ENCODE measurements around the gene FOXD2. TPM values are rescaled to one million over a fixed set of nuclear protein-coding genes. Genes with fewer than 3 reads are reported as not detected.
A peak's percentile ranks its signal among the peaks of the same experiment; 100 is the strongest.

The FOXD2 gene
- total and polyA plus RNA-seq, 4 donors, result 0.38 to 4.2 (median 2.1) TPM

DNA sequence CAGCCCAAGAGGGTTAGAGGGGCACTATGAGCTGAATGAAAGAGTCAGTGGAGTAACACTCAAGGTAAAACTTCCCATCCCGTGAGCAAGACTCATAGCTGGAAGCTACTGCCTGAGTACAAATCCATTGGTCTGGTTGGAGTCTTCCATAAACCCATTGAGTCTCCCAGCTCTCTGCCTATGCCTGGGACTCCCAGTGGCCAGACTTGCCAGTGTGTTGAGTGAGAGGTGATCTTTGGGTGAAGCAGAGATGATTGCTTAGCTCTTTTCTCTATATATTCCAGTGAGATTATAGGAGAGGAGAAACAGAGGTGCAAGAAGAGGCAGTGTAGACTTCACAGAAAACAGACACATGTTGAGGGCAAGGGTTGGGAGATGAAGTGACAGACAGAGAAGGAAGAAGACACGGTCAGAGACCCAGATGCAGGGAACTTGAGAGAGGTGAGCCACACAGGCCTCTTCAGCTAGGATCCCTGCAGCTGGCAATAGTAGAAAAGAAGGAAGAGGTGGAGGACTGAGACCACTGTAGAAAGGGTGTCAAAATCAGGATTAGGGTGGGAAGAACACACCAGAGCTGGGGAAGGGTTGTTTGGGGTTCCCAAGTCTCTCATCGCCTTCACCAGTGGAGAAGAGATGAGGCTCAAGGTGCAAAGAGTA lies 3.7 kb downstream of the FOXD2 start:
- DNase-seq, result no peak
- intact Hi-C loops (cut with DNase I), result no loop called here
- H3K27me3 ChIP-seq (ENCODE audit: control insufficient read depth in 1 of 2, insufficient read depth in 2 of 2, low read length in 1 of 2), result no peaks in the 10 kb centered on the region

DNA sequence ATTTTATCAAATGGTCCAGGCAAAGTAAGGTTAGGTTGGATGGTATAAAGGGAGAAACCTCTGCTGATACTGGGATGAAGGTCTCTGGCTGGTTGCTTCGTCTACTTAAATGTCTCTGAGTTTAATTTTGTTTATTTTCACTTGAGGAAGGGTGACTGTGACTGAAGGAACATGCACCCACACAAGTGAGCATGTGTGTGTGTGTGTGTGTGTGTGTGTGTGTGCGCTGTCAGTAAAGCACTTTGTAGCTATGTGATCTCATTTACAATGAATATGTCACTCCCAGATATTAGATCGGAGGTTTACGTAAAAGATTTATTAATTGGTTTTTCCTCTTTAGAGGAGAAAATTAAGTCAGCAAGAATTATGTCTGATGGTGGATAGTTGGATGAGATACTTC lies 4.4 kb downstream of the FOXD2 start:
- 96% methylated on average over 4 of the region's 4 CpGs for WGBS, 2 donors
- no peaks in the 10 kb centered on the region for H3K9me3 ChIP-seq (ENCODE audit: control insufficient read depth, low read length)
- intact Hi-C loops (cut with DNase I), result no loop called here
- H3K4me1 ChIP-seq (ENCODE audit: control insufficient read depth in 1 of 2, insufficient read depth in 2 of 2, low read length in 2 of 2), result no peaks in the 10 kb centered on the region
- no peak overlapping the region for H3K4me3 ChIP-seq (ENCODE audit: low read length in 2 of 2)
- H3K36me3 ChIP-seq (ENCODE audit: control insufficient read depth in 1 of 2, insufficient read depth in 2 of 2, low read length in 1 of 2), result no peaks in the 10 kb centered on the region
- ATAC-seq (ENCODE audit: low FRiP score), result no peak
- no peak for DNase-seq
- no peak overlapping the region for H3K27ac ChIP-seq (ENCODE audit: low read depth in 1 of 2, low read length in 2 of 2)
- H3K27me3 ChIP-seq (ENCODE audit: control insufficient read depth in 1 of 2, insufficient read depth in 2 of 2, low read length in 1 of 2), result no peaks in the 10 kb centered on the region

More for the DNA sequence above, 3.7 kb downstream of the FOXD2 start:
- 94 to 100% methylated on average over 3 of the region's 3 CpGs for WGBS, 2 donors
- ATAC-seq (ENCODE audit: low FRiP score), result no peak
- Histone ChIP-seq H3K4me1 (ENCODE audit: control insufficient read depth in 1 of 2, insufficient read depth in 2 of 2, low read length in 2 of 2) (no peaks in the 10 kb centered on the region), H3K4me3 (ENCODE audit: low read length in 2 of 2) (no peak overlapping the region), H3K36me3 (ENCODE audit: control insufficient read depth in 1 of 2, insufficient read depth in 2 of 2, low read length in 1 of 2) (no peaks in the 10 kb centered on the region), H3K27ac (ENCODE audit: low read depth in 1 of 2, low read length in 2 of 2) (no peak overlapping the region), H3K9me3 (ENCODE audit: control insufficient read depth, low read length) (no peaks in the 10 kb centered on the region)

DNA sequence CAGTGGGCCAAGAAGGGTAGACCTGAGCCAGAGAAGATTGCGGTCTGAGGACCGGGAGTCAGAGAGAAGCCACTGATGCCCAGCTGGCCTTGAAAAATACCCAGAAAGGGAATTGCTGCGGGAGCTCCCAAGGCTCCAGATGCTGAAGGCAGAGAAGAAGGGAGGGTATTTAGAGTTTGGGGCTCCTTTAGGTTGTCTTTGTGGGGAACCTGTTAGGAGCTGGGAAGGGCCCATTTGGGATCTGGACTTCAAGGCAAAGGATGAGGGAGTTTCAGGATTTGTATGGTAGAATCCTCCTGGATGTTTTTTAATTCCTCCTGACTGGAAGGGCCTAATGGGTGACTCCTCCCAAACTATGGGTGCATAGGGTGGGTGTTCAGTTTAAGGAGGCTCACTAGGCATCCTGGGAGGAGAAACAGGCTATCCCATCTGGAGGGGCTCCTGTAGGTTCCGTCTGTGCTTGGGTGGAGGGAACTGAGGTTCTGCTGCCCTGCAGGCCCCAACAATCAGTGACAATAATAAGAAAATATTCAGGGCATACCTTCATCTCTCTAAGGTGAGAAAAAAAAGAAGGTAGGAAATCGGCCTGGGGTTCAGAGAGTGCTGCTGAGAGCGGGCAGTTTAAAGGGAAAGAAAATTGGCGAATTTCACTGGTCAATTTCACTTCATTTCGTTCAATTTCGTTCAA lies 5.1 kb downstream of the FOXD2 start:
- no peak for DNase-seq
- H3K27ac ChIP-seq (ENCODE audit: low read depth in 1 of 2, low read length in 2 of 2), result no peak overlapping the region
- H3K9me3 ChIP-seq (ENCODE audit: control insufficient read depth, low read length), result no peaks in the 10 kb centered on the region
- no peaks in the 10 kb centered on the region for H3K36me3 ChIP-seq (ENCODE audit: control insufficient read depth in 1 of 2, insufficient read depth in 2 of 2, low read length in 1 of 2)
- H3K27me3 ChIP-seq (ENCODE audit: control insufficient read depth in 1 of 2, insufficient read depth in 2 of 2, low read length in 1 of 2), result no peaks in the 10 kb centered on the region
- ATAC-seq (ENCODE audit: low FRiP score), result no peak
- H3K4me3 ChIP-seq (ENCODE audit: low read length in 2 of 2), result no peak overlapping the region
- H3K4me1 ChIP-seq (ENCODE audit: control insufficient read depth in 1 of 2, insufficient read depth in 2 of 2, low read length in 2 of 2), result no peaks in the 10 kb centered on the region
- intact Hi-C loops (cut with DNase I), result no loop called here
- 91 to 93% methylated on average over 9 of the region's 9 CpGs for WGBS, 2 donors

DNA sequence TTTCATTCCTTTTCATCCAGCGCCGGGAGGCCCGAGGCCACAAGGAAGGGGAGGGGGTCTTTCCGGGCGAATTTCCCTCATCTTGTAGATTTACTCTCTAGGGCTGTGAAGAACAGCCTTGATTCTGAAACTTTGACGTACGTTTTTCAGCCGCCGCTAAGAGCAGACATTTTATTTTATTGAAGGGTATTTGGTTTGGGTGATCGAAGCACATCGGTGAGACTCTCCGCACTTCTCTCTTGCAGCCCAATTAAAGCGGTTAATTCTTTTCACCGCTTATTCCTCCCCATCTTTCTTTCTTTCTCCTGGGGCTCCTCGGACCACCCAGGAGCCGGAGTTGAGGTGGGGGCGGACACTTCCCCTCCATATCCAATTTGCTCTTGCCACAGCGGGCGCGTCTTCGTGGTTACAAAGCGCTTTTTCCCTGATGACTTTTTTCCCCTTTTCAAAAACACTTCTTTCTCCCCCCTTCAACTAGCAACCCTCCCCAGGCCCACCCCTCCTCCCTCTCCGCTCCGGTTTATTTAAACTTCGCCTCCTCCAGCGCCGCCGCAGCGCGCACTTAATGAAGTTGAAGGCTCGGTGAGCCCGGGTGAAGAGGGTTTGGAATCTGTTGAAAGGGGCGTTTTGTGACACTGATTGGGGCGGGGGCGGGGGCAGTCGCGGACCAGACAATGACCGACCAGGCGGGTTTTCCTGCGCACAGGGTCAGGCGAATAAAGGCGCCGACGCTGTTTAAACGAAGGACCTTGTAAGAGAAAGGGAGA lies 5.9 kb downstream of the FOXD2 start:
- intact Hi-C loops (cut with DNase I), result no loop called here
- Histone ChIP-seq H3K36me3 (ENCODE audit: control insufficient read depth in 1 of 2, insufficient read depth in 2 of 2, low read length in 1 of 2) (no peaks in the 10 kb centered on the region), H3K4me3 (ENCODE audit: low read length in 2 of 2) (no peak overlapping the region), H3K9me3 (ENCODE audit: control insufficient read depth, low read length) (no peaks in the 10 kb centered on the region), H3K4me1 (ENCODE audit: control insufficient read depth in 1 of 2, insufficient read depth in 2 of 2, low read length in 2 of 2) (no peaks in the 10 kb centered on the region), H3K27me3 (ENCODE audit: control insufficient read depth in 1 of 2, insufficient read depth in 2 of 2, low read length in 1 of 2) (no peaks in the 10 kb centered on the region), H3K27ac (ENCODE audit: low read depth in 1 of 2, low read length in 2 of 2) (no peak overlapping the region)
- 75 to 77% methylated on average over 45 of the region's 45 CpGs for WGBS, 2 donors
- DNase-seq (no peak), ATAC-seq (ENCODE audit: low FRiP score) (no peak)

DNA sequence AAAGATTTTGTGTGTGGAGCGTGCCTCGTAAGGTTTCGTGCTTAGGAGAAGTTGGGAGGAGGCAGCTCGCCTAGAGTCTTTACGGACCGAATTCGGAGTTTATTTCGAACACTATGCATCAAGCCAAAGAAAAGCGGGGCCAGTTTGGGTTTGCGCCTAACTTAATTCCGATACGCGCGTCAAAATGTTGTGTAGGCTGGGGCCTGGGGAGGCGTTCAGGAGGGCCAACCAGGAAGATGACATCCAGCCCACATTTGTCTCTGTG lies 6.4 kb downstream of the FOXD2 start:
- WGBS, 2 donors, result 41 to 47% methylated on average over 15 of the region's 15 CpGs

DNA sequence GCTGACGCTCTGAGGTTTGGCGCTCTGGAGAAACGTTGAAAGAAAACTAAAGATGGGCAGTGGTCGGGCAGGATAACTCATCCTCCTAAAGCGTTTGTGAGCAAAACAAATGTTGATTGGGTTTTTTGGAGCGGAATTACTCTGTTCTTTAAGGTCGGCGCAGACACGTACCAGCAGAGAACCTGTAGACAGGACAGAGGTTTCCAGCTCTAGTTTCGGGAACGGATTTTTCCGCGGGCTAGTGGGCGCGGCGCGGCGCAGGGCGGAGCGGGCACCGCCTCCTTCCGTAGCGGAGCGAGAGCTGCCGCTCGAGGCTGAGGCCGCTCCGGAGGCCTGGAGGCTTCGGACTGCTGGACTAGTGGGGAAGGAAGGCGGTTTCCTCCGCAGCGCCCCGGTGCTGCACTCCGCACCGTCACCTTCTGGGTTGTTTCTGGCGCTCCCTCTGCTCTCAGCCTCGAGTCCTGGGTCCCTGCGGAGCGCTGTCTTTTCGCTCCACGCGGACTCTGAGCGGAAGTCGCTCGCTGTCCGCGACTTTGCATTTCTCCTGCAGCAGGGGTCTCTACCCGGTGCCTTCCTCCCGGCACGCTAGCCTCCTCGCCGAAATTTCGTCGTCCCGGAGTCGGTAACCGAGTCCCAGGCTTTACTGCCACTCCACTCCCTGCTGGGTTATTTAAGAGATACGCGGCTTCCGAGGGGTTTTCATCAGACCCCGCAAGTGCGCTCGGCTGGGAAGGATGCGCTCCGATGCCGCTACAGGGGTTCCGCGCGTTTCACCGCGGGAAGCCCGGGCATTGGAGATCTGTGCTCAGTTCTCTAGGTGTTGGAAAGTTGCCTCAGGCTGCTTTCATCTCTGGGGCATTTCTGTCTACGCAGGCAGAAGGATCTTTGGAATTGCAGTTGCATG lies 7.0 kb downstream of the FOXD2 start:
- DNase-seq, result peak in 1 of 2 donors; percentile 82
- H3K4me1 ChIP-seq (ENCODE audit: control insufficient read depth in 1 of 2, insufficient read depth in 2 of 2, low read length in 2 of 2), result no peaks in the 10 kb centered on the region
- no peak for ATAC-seq (ENCODE audit: low FRiP score)
- no peak overlapping the region for H3K4me3 ChIP-seq (ENCODE audit: low read length in 2 of 2)
- no peak overlapping the region for H3K27ac ChIP-seq (ENCODE audit: low read depth in 1 of 2, low read length in 2 of 2)
- no peaks in the 10 kb centered on the region for H3K9me3 ChIP-seq (ENCODE audit: control insufficient read depth, low read length)
- 46 to 50% methylated on average over 71 to 73 of the region's 73 CpGs for WGBS, 2 donors
- H3K36me3 ChIP-seq (ENCODE audit: control insufficient read depth in 1 of 2, insufficient read depth in 2 of 2, low read length in 1 of 2), result no peaks in the 10 kb centered on the region
- H3K27me3 ChIP-seq (ENCODE audit: control insufficient read depth in 1 of 2, insufficient read depth in 2 of 2, low read length in 1 of 2), result no peaks in the 10 kb centered on the region
- intact Hi-C loops (cut with DNase I), result no loop called here

More for the DNA sequence above, 6.4 kb downstream of the FOXD2 start:
- no peak overlapping the region for H3K27ac ChIP-seq (ENCODE audit: low read depth in 1 of 2, low read length in 2 of 2)
- no peaks in the 10 kb centered on the region for H3K36me3 ChIP-seq (ENCODE audit: control insufficient read depth in 1 of 2, insufficient read depth in 2 of 2, low read length in 1 of 2)
- ATAC-seq (ENCODE audit: low FRiP score) (no peak), DNase-seq (no peak)
- no peak overlapping the region for H3K4me3 ChIP-seq (ENCODE audit: low read length in 2 of 2)
- H3K9me3 ChIP-seq (ENCODE audit: control insufficient read depth, low read length), result no peaks in the 10 kb centered on the region
- intact Hi-C loops (cut with DNase I), result no loop called here
- H3K4me1 ChIP-seq (ENCODE audit: control insufficient read depth in 1 of 2, insufficient read depth in 2 of 2, low read length in 2 of 2), result no peaks in the 10 kb centered on the region
- H3K27me3 ChIP-seq (ENCODE audit: control insufficient read depth in 1 of 2, insufficient read depth in 2 of 2, low read length in 1 of 2), result no peaks in the 10 kb centered on the region

DNA sequence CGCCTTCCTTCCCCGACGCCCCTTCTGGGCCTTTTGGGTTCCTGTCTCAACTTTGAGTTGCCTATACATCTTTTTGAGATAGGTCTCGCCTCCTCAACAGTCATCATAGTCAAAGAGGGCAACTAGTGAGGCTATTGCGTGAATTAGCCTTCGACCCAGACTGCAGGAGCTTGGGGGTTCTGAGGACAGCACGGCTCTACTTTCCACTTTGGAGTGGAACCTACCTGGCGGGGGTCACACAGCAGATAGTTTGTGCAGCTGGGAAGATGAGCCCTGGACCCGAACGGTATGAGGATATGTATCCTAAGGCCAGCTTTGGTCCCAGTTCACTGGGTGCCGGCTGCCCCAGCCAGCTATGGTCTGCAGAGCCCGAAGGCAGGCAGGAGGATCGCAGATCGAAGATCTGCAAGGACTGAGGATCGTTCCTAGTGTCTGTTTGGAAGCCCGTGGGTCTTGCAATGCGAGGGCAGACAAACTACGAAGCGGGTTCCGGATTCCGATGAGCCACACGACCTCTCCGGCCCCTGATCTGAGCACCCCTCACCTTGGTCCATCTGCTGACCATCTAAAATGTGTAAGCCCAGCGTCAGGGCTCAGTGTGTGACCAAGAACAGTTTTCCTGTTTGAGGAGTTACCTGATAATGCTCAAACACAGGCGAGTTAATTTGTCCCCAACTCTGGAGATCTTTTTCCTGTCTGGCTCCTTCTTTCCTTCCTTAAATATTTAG lies 8.1 kb downstream of the FOXD2 start:
- ATAC-seq (ENCODE audit: low FRiP score) (no peak), DNase-seq (no peak)
- no peak overlapping the region for H3K27ac ChIP-seq (ENCODE audit: low read depth in 1 of 2, low read length in 2 of 2)
- H3K9me3 ChIP-seq (ENCODE audit: control insufficient read depth, low read length), result no peaks in the 10 kb centered on the region
- no peak overlapping the region for H3K4me3 ChIP-seq (ENCODE audit: low read length in 2 of 2)
- WGBS, 2 donors, result 92 to 94% methylated on average over 25 of the region's 25 CpGs
- no peaks in the 10 kb centered on the region for H3K4me1 ChIP-seq (ENCODE audit: control insufficient read depth in 1 of 2, insufficient read depth in 2 of 2, low read length in 2 of 2)
- intact Hi-C loops (cut with DNase I), result no loop called here
- H3K36me3 ChIP-seq (ENCODE audit: control insufficient read depth in 1 of 2, insufficient read depth in 2 of 2, low read length in 1 of 2), result no peaks in the 10 kb centered on the region
- no peaks in the 10 kb centered on the region for H3K27me3 ChIP-seq (ENCODE audit: control insufficient read depth in 1 of 2, insufficient read depth in 2 of 2, low read length in 1 of 2)
